AG09309 (cell line): Measurements from ENCODE around the gene GPNMB.

Experiments
- DNase-seq: peaks from one replicate; pipeline ENCODE4 v3.0.0-alpha.2; 2010; ENCODE audit warnings: low read depth
- H3K4me3 ChIP-seq: 2 replicates; pipeline ENCODE4 v1.5.1; 2011; ENCODE audit warnings: mild to moderate bottlenecking, low read depth, low read length, moderate library complexity; ENCODE audit not compliant: control insufficient read depth
- TF ChIP-seq, protein P1 (sequence below): IDR thresholded peaks from 2 replicates; pipeline ENCODE4 v1.5.1; 2011; ENCODE audit warnings: mild to moderate bottlenecking, low read depth, low read length, inconsistent platforms; ENCODE audit not compliant: insufficient read depth, control insufficient read depth; ENCODE audit errors: missing control alignments

The GPNMB gene

DNA sequence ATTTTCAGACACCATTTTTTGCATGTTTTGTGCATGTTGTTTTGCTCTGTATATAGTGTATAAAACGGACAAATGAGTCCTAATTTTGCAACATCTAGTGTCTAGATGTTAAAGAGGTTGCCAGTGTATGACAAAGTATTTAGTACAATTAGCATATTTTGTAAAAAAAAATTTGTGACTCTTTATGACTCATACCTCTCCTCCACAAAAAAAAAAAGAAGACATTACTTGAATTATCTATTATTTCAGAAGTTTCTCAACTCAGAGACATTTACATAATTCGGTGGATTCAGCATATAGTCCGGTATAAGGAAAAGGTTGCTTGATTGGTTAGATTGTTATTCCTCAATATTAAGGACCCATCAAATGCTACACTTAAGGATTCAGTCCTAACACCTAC lies 38.7 kb upstream of the GPNMB start:
- no peak for DNase-seq
- TF ChIP-seq, protein P1, sequence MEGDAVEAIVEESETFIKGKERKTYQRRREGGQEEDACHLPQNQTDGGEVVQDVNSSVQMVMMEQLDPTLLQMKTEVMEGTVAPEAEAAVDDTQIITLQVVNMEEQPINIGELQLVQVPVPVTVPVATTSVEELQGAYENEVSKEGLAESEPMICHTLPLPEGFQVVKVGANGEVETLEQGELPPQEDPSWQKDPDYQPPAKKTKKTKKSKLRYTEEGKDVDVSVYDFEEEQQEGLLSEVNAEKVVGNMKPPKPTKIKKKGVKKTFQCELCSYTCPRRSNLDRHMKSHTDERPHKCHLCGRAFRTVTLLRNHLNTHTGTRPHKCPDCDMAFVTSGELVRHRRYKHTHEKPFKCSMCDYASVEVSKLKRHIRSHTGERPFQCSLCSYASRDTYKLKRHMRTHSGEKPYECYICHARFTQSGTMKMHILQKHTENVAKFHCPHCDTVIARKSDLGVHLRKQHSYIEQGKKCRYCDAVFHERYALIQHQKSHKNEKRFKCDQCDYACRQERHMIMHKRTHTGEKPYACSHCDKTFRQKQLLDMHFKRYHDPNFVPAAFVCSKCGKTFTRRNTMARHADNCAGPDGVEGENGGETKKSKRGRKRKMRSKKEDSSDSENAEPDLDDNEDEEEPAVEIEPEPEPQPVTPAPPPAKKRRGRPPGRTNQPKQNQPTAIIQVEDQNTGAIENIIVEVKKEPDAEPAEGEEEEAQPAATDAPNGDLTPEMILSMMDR, result no peak
- no peak overlapping the region for H3K4me3 ChIP-seq

DNA sequence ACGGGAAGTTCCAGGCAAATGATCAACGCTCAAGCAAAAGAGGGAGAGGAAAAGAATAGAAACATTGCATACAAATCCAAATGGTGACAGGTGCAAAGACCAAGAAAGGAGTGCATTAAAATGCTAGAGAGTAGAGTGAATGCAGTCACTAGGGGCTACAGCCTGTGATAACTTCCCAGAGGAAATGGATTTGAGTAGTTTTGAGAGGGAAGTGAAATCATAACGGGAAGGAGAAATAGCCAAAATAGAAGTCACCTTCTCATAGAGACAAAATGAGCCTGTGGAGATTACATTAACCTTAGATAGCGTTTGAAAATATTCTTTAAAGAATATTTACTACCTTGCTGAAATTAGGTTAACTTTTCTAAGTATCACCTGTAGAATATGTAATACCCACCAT lies 38.3 kb upstream of the GPNMB start:
- DNase-seq, result no peak
- TF ChIP-seq, protein P1, result no peak
- H3K4me3 ChIP-seq, result no peak overlapping the region

DNA sequence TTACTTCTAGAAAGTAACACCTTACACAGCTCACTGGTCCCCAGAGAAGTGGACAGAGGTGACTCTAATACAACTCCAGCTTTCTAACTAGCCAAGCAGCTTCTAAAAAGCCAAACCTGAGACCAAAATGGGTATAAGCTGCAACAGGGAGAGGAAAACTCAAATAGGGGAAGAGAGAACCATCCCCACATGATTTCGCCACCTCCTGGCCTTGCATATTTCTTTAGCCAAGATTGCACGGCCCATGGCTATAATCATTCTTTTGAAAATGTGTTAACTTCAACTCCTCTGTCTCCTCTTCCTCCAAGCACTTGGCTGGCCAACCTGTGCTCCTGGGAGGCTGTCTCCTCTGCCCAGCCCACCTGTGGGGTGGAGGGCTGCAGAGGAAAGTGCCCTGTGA lies 36.1 kb upstream of the GPNMB start:
- TF ChIP-seq, protein P1, result no peak
- no peak for DNase-seq
- no peak overlapping the region for H3K4me3 ChIP-seq

DNA sequence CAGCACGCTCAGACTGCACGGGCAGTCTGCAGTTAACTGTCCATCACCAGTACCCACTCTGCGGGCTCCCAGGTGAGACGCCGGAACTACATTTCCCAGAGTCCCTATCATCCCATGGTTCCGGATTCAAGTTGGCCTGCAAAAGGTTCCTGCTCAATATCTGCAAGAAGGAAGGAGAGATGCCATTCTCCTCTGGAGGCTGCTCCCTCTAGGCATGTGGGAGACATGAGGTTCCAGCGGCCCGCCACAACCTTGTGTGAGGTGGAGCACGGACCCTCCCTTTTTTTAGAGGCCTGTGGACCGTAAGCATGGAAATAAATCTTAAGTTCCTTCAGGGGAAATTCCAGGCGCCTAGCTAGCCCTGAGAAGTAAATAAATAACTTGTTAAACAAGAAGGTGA lies 35.0 kb upstream of the GPNMB start:
- no peak for DNase-seq
- TF ChIP-seq, protein P1, result no peak
- no peak overlapping the region for H3K4me3 ChIP-seq

DNA sequence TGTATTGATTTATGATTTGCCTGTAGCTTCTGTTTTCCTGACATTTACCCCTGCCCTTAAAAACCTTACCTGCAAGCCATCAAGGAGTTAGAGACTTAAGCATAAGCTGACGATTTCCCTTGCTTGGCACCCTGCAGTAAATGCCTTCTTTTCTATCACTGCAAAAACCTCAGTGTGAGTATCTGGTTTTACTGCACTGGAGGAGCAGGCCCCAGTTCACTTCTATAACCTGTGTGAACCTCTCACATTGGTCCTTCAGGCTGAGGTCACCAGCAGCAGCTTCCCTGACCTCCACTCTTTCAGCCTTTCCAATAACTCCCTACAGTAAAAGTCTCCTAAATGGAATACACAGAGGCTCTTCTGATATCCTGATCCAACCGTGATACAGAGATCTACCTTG lies 34.2 kb upstream of the GPNMB start:
- DNase-seq, result no peak
- TF ChIP-seq, protein P1, result no peak
- no peak overlapping the region for H3K4me3 ChIP-seq

DNA sequence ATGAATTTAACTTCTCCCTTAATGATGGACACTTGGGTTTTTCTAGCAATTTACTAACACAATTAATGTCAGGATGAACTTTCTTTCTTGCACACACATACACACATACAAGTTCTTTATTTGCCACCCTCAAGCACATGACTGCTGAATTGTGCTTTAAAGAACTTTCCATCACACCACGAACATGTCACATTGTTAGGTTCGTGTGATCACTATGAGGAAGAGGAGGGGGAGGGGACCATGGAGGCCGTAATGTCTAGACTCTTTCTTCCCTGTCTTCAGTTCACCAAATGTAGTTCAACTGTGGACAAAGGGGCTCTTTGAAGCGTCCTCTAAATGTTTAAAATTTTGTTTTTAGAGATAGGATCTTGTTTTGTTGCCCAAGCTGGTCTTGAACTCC lies 33.7 kb upstream of the GPNMB start:
- TF ChIP-seq, protein P1, result no peak

DNA sequence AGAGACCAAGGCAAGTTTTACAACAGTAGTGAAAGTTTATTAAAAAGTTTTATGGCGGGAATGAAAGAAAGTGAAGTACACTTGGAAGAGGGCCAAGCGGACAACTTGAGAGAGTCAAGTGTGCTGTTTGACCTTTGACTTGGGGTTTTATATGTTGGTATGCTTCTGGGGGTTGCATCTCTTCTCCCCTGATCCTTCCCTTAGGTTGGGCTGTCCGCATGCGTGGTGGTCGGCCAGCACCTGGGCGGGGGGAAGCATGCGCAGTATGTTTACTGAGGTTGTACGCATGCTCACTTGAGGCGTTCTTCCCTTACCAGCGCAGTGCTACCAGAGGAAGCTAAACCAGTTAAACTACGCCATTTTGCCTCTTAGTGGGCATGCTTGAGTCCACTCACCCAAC lies 32.8 kb upstream of the GPNMB start:
- TF ChIP-seq, protein P1, result no peak
- DNase-seq, result no peak
- H3K4me3 ChIP-seq, result no peak overlapping the region

More for the DNA sequence above, 33.7 kb upstream of the GPNMB start:
- H3K4me3 ChIP-seq, result no peak overlapping the region
- DNase-seq, result no peak
